Measurements from ENCODE around the gene ARMC2. TPM values are rescaled to one million over a fixed set of nuclear protein-coding genes. Genes with fewer than 3 reads are reported as not detected.

ARMC2 gene
- total RNA-seq, 1 experiment from 2014 or later, result 12.6 TPM

GRCh38 chr6:108951351-108951953 lies 103.2 kb downstream of the ARMC2 start:
- ChIA-PET CTCF (no interaction called here), POLR2A (ENCODE audit: low non-redundant PET) (no interaction called here)
- no peaks in the 10 kb centered on the region for H3K9me3 ChIP-seq (ENCODE audit: low read depth, low read length, poor library complexity, severe bottlenecking)
- no peaks in the 10 kb centered on the region for H3K27me3 ChIP-seq (replicated peaks; ENCODE audit: insufficient read depth, low read depth, low read length, poor library complexity)
- no TSS peak for BruUV-seq (replicated peaks)
- TF ChIP-seq CTCF (conservative IDR thresholded peaks at IDR 0.05; ENCODE audit: low read depth, low read length) (no peak), EZH2 (IDR thresholded peaks at IDR 0.05; ENCODE audit: borderline replicate concordance, low read depth, low read length, poor library complexity, severe bottlenecking) (no peak)
- no peaks in the 10 kb centered on the region for H3K36me3 ChIP-seq (ENCODE audit: insufficient read depth, low read length, poor library complexity, severe bottlenecking)
- H3K4me3 ChIP-seq (ENCODE audit: low read depth, low read length, poor library complexity, severe bottlenecking), result no peak overlapping the region
- H3K27ac ChIP-seq (ENCODE audit: low read depth, low read length, poor library complexity, severe bottlenecking), result no peak overlapping the region
- intact Hi-C loops (cut with micrococcal nuclease; ENCODE audit: unreplicated experiment), result no loop called here
- no peak for DNase-seq (ENCODE audit: low spot score)
- H3K4me1 ChIP-seq (ENCODE audit: insufficient read depth, low read length, poor library complexity, severe bottlenecking), result no peaks in the 10 kb centered on the region

- BruUV-seq (replicated peaks), result no TSS peak
- Histone ChIP-seq H3K4me3 (ENCODE audit: low read depth, low read length, poor library complexity, severe bottlenecking) (no peak overlapping the region), H3K9me3 (ENCODE audit: low read depth, low read length, poor library complexity, severe bottlenecking) (no peaks in the 10 kb centered on the region), H3K27me3 (replicated peaks; ENCODE audit: insufficient read depth, low read depth, low read length, poor library complexity) (no peaks in the 10 kb centered on the region), H3K4me1 (ENCODE audit: insufficient read depth, low read length, poor library complexity, severe bottlenecking) (no peaks in the 10 kb centered on the region), H3K36me3 (ENCODE audit: insufficient read depth, low read length, poor library complexity, severe bottlenecking) (no peaks in the 10 kb centered on the region), H3K27ac (ENCODE audit: low read depth, low read length, poor library complexity, severe bottlenecking) (no peak overlapping the region)
- ChIA-PET CTCF (no interaction called here), POLR2A (ENCODE audit: low non-redundant PET) (no interaction called here)
- TF ChIP-seq EZH2 (IDR thresholded peaks at IDR 0.05; ENCODE audit: borderline replicate concordance, low read depth, low read length, poor library complexity, severe bottlenecking) (no peak), CTCF (conservative IDR thresholded peaks at IDR 0.05; ENCODE audit: low read depth, low read length) (no peak)
- intact Hi-C loops (cut with micrococcal nuclease; ENCODE audit: unreplicated experiment), result no loop called here
- DNase-seq (ENCODE audit: low spot score), result no peak
Observed at GRCh38 chr6:108952776-108953486, 104.7 kb downstream of the ARMC2 start.

- no TSS peak for BruUV-seq (replicated peaks)
- Histone ChIP-seq H3K27ac (ENCODE audit: low read depth, low read length, poor library complexity, severe bottlenecking) (no peak overlapping the region), H3K36me3 (ENCODE audit: insufficient read depth, low read length, poor library complexity, severe bottlenecking) (no peaks in the 10 kb centered on the region), H3K27me3 (replicated peaks; ENCODE audit: insufficient read depth, low read depth, low read length, poor library complexity) (no peaks in the 10 kb centered on the region), H3K4me1 (ENCODE audit: insufficient read depth, low read length, poor library complexity, severe bottlenecking) (no peaks in the 10 kb centered on the region), H3K4me3 (ENCODE audit: low read depth, low read length, poor library complexity, severe bottlenecking) (no peak overlapping the region), H3K9me3 (ENCODE audit: low read depth, low read length, poor library complexity, severe bottlenecking) (no peaks in the 10 kb centered on the region)
- no peak for TF ChIP-seq EZH2 (IDR thresholded peaks at IDR 0.05; ENCODE audit: borderline replicate concordance, low read depth, low read length, poor library complexity, severe bottlenecking)
- ChIA-PET CTCF (no interaction called here), POLR2A (ENCODE audit: low non-redundant PET) (no interaction called here)
- no peak for DNase-seq (ENCODE audit: low spot score)
- intact Hi-C loops (cut with micrococcal nuclease; ENCODE audit: unreplicated experiment), result no loop called here
Observed at GRCh38 chr6:108953681-108954080, 105.5 kb downstream of the ARMC2 start.
